Endothelial cell of umbilical vein (primary cell): ENCODE data around the gene TRERF1. TPM values are rescaled to one million over a fixed set of nuclear protein-coding genes. Genes with fewer than 3 reads are reported as not detected.

Experiments
- BruUV-seq: library from RNA; stranded (reverse); fragments of 400-500 nt; replicated peaks from 2 replicates; lab custom pipeline; 2021; lab: Mats Ljungman, UMichigan
- CTCF ChIA-PET: fragments of 300-600, 350-600 bp; sonication (Branson Sonifier 250); formaldehyde crosslinking; loops from one replicate; lab custom pipeline; 2021; ENCODE audit warnings: antibody characterized with exemption, inconsistent platforms; lab: Charles Lee
- POLR2A ChIA-PET: fragments of 300-600, 350-600 bp; sonication (Branson Sonifier 250); formaldehyde crosslinking; loops from one replicate; lab custom pipeline; 2021; ENCODE audit warnings: antibody characterized with exemption, inconsistent platforms; lab: Charles Lee
- DNase-seq: peaks from one replicate; pipeline ENCODE4 v3.0.0-alpha.2; 2011; ENCODE audit warnings: low read depth, low spot score
- FAIRE-seq: peaks from 2 replicates; lab custom pipeline; 2011; peaks lifted over from hg19 to GRCh38; lab: Jason Lieb, UNC
- H2AFZ ChIP-seq: 2 replicates; pipeline ENCODE4 v1.6.0; 2012; ENCODE audit warnings: low read depth, low read length, control low read depth, inconsistent platforms
- H3K27ac ChIP-seq: 2 replicates; pipeline ENCODE4 v1.5.1; 2011; ENCODE audit warnings: low read depth, mild to moderate bottlenecking, control low read depth, low read length, moderate library complexity; ENCODE audit not compliant: insufficient read depth
- H3K27me3 ChIP-seq, 2 experiments: 2 replicates each; pipeline versions ENCODE4 v1.6.0 to v1.6.1; 2011; ENCODE audit warnings: low read length in 2 of 2, mixed read lengths in 1 of 2; ENCODE audit not compliant: control insufficient read depth in 2 of 2, insufficient read depth in 2 of 2
- H3K36me3 ChIP-seq, 2 experiments: 2 replicates in 1 of 2; 3 replicates in 1 of 2; pipeline ENCODE4 v1.5.1; 2011; ENCODE audit warnings: low read length in 2 of 2, mild to moderate bottlenecking in 1 of 2, moderate library complexity in 1 of 2; ENCODE audit not compliant: control insufficient read depth in 2 of 2, insufficient read depth in 2 of 2; ENCODE audit errors: extremely low read depth in 1 of 2
- H3K4me1 ChIP-seq: 3 replicates; pipeline ENCODE4 v1.5.1; 2011; ENCODE audit warnings: mild to moderate bottlenecking, low read length; ENCODE audit not compliant: control insufficient read depth, insufficient read depth; ENCODE audit errors: extremely low read depth
- H3K4me2 ChIP-seq: 2 replicates; pipeline ENCODE4 v1.6.1; 2011; ENCODE audit warnings: low read length, control low read depth, mixed read lengths; ENCODE audit not compliant: insufficient read depth
- H3K4me3 ChIP-seq, 3 experiments: fragments of 200-600 bp in 1 of 3; sonication (generic), shearing (Covaris generic) in 1 of 3; replicated peaks in 1 of 3; 2 replicates each; pipeline ENCODE4 v1.5.1; 2011 to 2016; ENCODE audit warnings: control low read depth in 3 of 3, low read length in 3 of 3, mild to moderate bottlenecking in 2 of 3, inconsistent platforms in 1 of 3, low read depth in 1 of 3, moderate library complexity in 1 of 3; ENCODE audit not compliant: insufficient read depth in 1 of 3
- H3K79me2 ChIP-seq: 2 replicates; pipeline ENCODE4 v1.6.0; 2012; ENCODE audit warnings: low read length, inconsistent platforms; ENCODE audit not compliant: control insufficient read depth, insufficient read depth
- H3K9ac ChIP-seq: replicated peaks from 2 replicates; pipeline ENCODE3; 2011; ENCODE audit warnings: low read length, control low read depth; ENCODE audit not compliant: insufficient read depth; ENCODE audit errors: extremely low read depth
- H3K9me1 ChIP-seq: replicated peaks from 3 replicates; pipeline ENCODE4 v1.6.0; 2011; ENCODE audit warnings: mild to moderate bottlenecking, low read length; ENCODE audit not compliant: control insufficient read depth, insufficient read depth; ENCODE audit errors: extremely low read depth
- H3K9me3 ChIP-seq: replicated peaks from 2 replicates; pipeline ENCODE4 v1.5.1; 2012; ENCODE audit warnings: low read length, inconsistent platforms; ENCODE audit not compliant: control insufficient read depth, insufficient read depth
- H4K20me1 ChIP-seq: replicated peaks from 2 replicates; pipeline ENCODE3; 2011; ENCODE audit warnings: mild to moderate bottlenecking, low read length; ENCODE audit not compliant: control insufficient read depth, insufficient read depth; ENCODE audit errors: extremely low read depth
- CTCF ChIP-seq, 2 donors: IDR thresholded peaks; 1 replicate in 1 of 2; 2 replicates in 1 of 2; pipeline ENCODE4 v1.5.1; 2011; ENCODE audit warnings: low read length in 2 of 2, mild to moderate bottlenecking in 2 of 2, moderate library complexity in 2 of 2, control low read depth in 1 of 2, inconsistent platforms in 1 of 2, low read depth in 1 of 2; ENCODE audit not compliant: insufficient read depth in 1 of 2; ENCODE audit errors: extremely low read depth in 1 of 2
- EZH2 ChIP-seq: IDR thresholded peaks from 2 replicates; pipeline ENCODE4 v1.6.1; 2012; ENCODE audit warnings: borderline replicate concordance, low read depth, mild to moderate bottlenecking, moderate library complexity, low read length, inconsistent platforms; ENCODE audit not compliant: severe bottlenecking
- FOS ChIP-seq: IDR thresholded peaks from 2 replicates; pipeline ENCODE4 v1.6.1; 2011; ENCODE audit warnings: mild to moderate bottlenecking, low read length, moderate library complexity, borderline replicate concordance; ENCODE audit not compliant: insufficient read depth
- GATA2 ChIP-seq: IDR thresholded peaks from 2 replicates; pipeline ENCODE4 v1.7.0; 2011; ENCODE audit warnings: low read depth, mild to moderate bottlenecking, moderate library complexity, mixed read lengths, low read length; ENCODE audit not compliant: insufficient read length, insufficient read depth
- JUN ChIP-seq: IDR thresholded peaks from 2 replicates; pipeline ENCODE4 v1.6.1; 2011; ENCODE audit warnings: borderline replicate concordance, low read depth; ENCODE audit not compliant: insufficient read length, insufficient read depth
- MAX ChIP-seq: IDR thresholded peaks from 2 replicates; pipeline ENCODE4 v1.6.1; 2011; ENCODE audit not compliant: insufficient read depth, insufficient read length
- MYC ChIP-seq: IDR thresholded peaks from one replicate; pipeline ENCODE4 v1.6.1; 2011; ENCODE audit warnings: mild to moderate bottlenecking, low read depth, low read length
- POLR2A ChIP-seq: IDR thresholded peaks from 2 replicates; pipeline ENCODE4 v1.6.1; 2012; ENCODE audit warnings: low read depth, mild to moderate bottlenecking, control low read depth, low read length
- POLR2AphosphoS5 ChIP-seq: IDR thresholded peaks from 2 replicates; pipeline ENCODE4 v1.6.1; 2012; ENCODE audit warnings: low read depth, mild to moderate bottlenecking, control low read depth, low read length, moderate library complexity; ENCODE audit not compliant: insufficient read depth
- dilution Hi-C: fragments of 300-500 bp; cut with MboI; formaldehyde crosslinking; loops from one replicate; pipeline ENCODE4 v1.15.0; 2019; ENCODE audit warnings: low sequenced_read_pairs; ENCODE audit not compliant: extremely low pct_ligation_motif_present
- intact Hi-C: fragments of 100-400 bp; cut with micrococcal nuclease; formaldehyde crosslinking; loops from one replicate; pipeline ENCODE4 v1.10.0; 2022
- polyA plus RNA-seq, 4 experiments: library from polyadenylated mRNA; depleted of rRNA in 3 of 4; stranded (reverse) in 3 of 4; unstranded in 1 of 4; fragments of >200 nt; gene quantifications; 2 replicates each; pipeline versions ENCODE4 v1.2.1 to v1.2.3, GENCODE V29; 2011 to 2012; ENCODE audit warnings: missing spikeins in 1 of 4
- total RNA-seq: library from RNA; stranded (reverse); gene quantifications from 2 replicates; pipeline ENCODE4 v1.2.3, GENCODE V29; 2021

Gene TRERF1
- total and polyA plus RNA-seq, 2 donors (not counting 3 experiments of a cell fraction or from before 2014, with no cell fraction given), result 0.73 to 5.5 TPM

- H3K9me3 ChIP-seq, result no peaks in the 10 kb centered on the region
- no peak overlapping the region for H3K9ac ChIP-seq
- CTCF ChIA-PET, result interaction anchor here (1.7 kb wide), 1 partner anchor 147 kb away, joined by 6 read pairs; no protein-coding TSS in a partner anchor
- no peak for DNase-seq
- dilution Hi-C loops, result no loop called here
- H3K79me2 ChIP-seq, result no peaks in the 10 kb centered on the region
- H2AFZ ChIP-seq, result no peak overlapping the region
- no peak overlapping the region for H3K27ac ChIP-seq
- H3K4me3 ChIP-seq, result no peak overlapping the region
- no TSS peak for BruUV-seq
- POLR2A ChIA-PET, result no interaction called here
- intact Hi-C loops, result no loop called here
- no peaks in the 10 kb centered on the region for H3K27me3 ChIP-seq
- TF ChIP-seq MAX (no peak), EZH2 (no peak), FOS (no peak), JUN (no peak), GATA2 (no peak), POLR2A (no peak), POLR2AphosphoS5 (no peak), CTCF (IDR thresholded peaks at IDR 0.05; ENCODE audit: extremely low read depth in 1 of 2, insufficient read depth in 1 of 2, low read depth in 1 of 2, low read length in 2 of 2) (no peak), MYC (no peak)
- no peaks in the 10 kb centered on the region for H4K20me1 ChIP-seq
- no peaks in the 10 kb centered on the region for H3K9me1 ChIP-seq
- no peak for FAIRE-seq
- no peak overlapping the region for H3K4me2 ChIP-seq
- H3K36me3 ChIP-seq, result no peaks in the 10 kb centered on the region
- peaks cover 8% of the 10 kb centered on the region for H3K4me1 ChIP-seq
These were observed 50.7 kb downstream of the TRERF1 start for GRCh38 chr6:42400886-42401612.
